HUDEP-2 (cell line): Measurements from ENCODE around the gene ZRANB3.
"Not testable (repeated sequence)": the region's sequence is repeated elsewhere in the genome, so short reads cannot be mapped to it uniquely, and the experiment has no call there.

Experiments used
- DNase-seq, 76 experiments: peaks; one replicate each; lab custom pipeline; 2025; ENCODE audit not compliant: unreplicated experiment in 76 of 76; lab: John Stamatoyannopoulos, UW

ZRANB3 gene

GRCh38 chr2:135094508-135094907 is 436.5 kb downstream of the ZRANB3 start:
- DNase-seq = no peak

GRCh38 chr2:135093670-135094330 is 437.2 kb downstream of the ZRANB3 start:
- DNase-seq = no peak

GRCh38 chr2:135093193-135093592 is 437.8 kb downstream of the ZRANB3 start:
- DNase-seq = no peak

- DNase-seq = no peak
Measured at GRCh38 chr2:135091681-135092080, 439.3 kb downstream of the ZRANB3 start.

- not testable (repeated sequence) for DNase-seq
Measured at GRCh38 chr2:135089597-135089996, 441.4 kb downstream of the ZRANB3 start.
